K562 (cell line): Measurements from ENCODE around the gene HRAS. TPM values are rescaled to one million over a fixed set of nuclear protein-coding genes. Genes with fewer than 3 reads are reported as not detected.

Experiments
- CREM ChIP-seq: IDR thresholded peaks from 2 replicates; pipeline ENCODE4 v1.6.1; 2014; ENCODE audit warnings: antibody characterized with exemption, low read depth
- POLR2G ChIP-seq: fragments of 200-400 bp; formaldehyde crosslinking; IDR thresholded peaks from 2 replicates; pipeline ENCODE4 v1.6.1; 2017; ENCODE audit warnings: low read depth, mild to moderate bottlenecking, antibody characterized with exemption, low read length, moderate library complexity
- SPI1 ChIP-seq: IDR thresholded peaks from 2 replicates; pipeline ENCODE4 v1.6.1; 2011; ENCODE audit warnings: low read depth, low read length, control low read depth, borderline replicate concordance
- polyA plus RNA-seq, 8 experiments: library from polyadenylated mRNA; depleted of rRNA in 4 of 8; stranded (reverse) in 5 of 8; unstranded in 3 of 8; fragments of >200 nt; fragmentation: Nextera tagmentation in 2 of 8; fragmentation: Illumina TruSeq in 1 of 8; extraction: Ambion mirVana in 2 of 8; extraction: Trizol in 1 of 8; gene quantifications; 2 replicates each; pipeline versions ENCODE4 v1.2.1 to v1.2.3, GENCODE V29; 2011 to 2014; ENCODE audit warnings: inconsistent platforms in 1 of 8, missing spikeins in 1 of 8
- total RNA-seq, 7 experiments: library from RNA; depleted of rRNA in 6 of 7; stranded (reverse); fragments of >200 nt in 6 of 7; fragmentation: Illumina TruSeq in 2 of 7; extraction: Trizol in 2 of 7; gene quantifications; 2 replicates each; pipeline versions ENCODE4 v1.2.1 to v1.2.3, GENCODE V29; 2011 to 2021; ENCODE audit warnings: low replicate concordance in 1 of 7
- TF ChIP-seq, protein P1 (sequence below), 3 experiments: IDR thresholded peaks in 2 of 3; conservative IDR thresholded peaks in 1 of 3; 2 replicates each; pipeline ENCODE4 v1.5.1; 2011 to 2012; ENCODE audit warnings: low read length in 3 of 3, mild to moderate bottlenecking in 3 of 3, control low read depth in 2 of 3, improper control_type of control experiment in 1 of 3, inconsistent platforms in 1 of 3, low read depth in 1 of 3, mixed read lengths in 1 of 3, moderate library complexity in 1 of 3; ENCODE audit not compliant: insufficient read depth in 2 of 3
- TF ChIP-seq, protein P2 (sequence below): sonication (generic); formaldehyde crosslinking; IDR thresholded peaks from 2 replicates; pipeline ENCODE4 v1.8.1; 2023; ENCODE audit warnings: mild to moderate bottlenecking, missing genetic modification reagents

Gene HRAS
- total and polyA plus RNA-seq, 9 of the 15 experiments (the other 6 are each of a cell fraction or from before 2014, with no cell fraction given), result 2.8 to 73.5 (median 29.6) TPM

DNA sequence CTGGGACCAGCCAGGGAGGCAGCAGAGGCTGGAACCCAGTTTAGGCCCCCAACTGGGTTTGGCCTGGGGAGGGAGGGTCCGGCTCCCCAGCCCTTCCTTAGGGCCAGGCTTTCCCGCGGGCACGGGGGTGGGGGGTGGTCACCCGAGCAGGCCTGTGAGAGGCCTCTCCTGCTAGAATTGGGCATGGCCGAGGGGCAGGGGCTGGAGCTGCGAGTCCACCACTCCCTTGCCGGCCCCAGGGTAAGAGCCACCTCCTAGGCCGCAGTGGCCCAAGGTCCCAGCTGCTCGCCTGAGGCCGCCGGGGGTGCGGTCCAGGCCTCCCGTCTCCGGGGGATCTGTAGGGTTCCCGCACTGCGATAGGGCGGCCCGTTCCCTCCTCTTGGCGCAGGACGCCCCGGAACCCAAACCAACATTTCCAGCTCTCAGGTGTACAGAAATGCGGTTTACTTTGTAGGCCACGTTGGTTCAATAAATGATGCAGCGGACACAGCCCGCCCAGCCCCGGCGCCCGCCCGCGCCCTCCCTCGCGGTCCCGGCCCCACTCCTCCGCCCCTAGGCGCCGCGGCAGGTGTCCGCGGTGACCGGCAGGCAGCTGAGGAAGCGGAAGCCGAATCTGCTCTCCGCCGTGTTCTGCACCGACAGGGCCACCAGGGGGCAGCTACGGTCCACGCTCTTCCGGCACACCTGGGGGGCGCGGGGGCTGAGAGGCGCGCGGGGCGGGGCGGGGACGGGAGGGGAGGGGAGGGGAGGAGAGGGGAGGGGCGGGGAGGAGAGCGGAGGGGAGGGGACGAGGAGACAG lies 19.3 kb upstream of the HRAS start (continued):
- TF ChIP-seq, protein P1, sequence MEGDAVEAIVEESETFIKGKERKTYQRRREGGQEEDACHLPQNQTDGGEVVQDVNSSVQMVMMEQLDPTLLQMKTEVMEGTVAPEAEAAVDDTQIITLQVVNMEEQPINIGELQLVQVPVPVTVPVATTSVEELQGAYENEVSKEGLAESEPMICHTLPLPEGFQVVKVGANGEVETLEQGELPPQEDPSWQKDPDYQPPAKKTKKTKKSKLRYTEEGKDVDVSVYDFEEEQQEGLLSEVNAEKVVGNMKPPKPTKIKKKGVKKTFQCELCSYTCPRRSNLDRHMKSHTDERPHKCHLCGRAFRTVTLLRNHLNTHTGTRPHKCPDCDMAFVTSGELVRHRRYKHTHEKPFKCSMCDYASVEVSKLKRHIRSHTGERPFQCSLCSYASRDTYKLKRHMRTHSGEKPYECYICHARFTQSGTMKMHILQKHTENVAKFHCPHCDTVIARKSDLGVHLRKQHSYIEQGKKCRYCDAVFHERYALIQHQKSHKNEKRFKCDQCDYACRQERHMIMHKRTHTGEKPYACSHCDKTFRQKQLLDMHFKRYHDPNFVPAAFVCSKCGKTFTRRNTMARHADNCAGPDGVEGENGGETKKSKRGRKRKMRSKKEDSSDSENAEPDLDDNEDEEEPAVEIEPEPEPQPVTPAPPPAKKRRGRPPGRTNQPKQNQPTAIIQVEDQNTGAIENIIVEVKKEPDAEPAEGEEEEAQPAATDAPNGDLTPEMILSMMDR (IDR thresholded peaks at IDR 0.05 in 2 of 3, conservative IDR thresholded peaks at IDR 0.05 in 1 of 3; ENCODE audit: insufficient read depth in 2 of 3, low read depth in 1 of 3, low read length in 3 of 3), result peak in 2 of 3 experiments; percentile 62 to 74; a peak in 5 of 6 replicates
- TF ChIP-seq SPI1 (peak; percentile 49; the same call in 1 of the 2 replicates), POLR2G (peak; percentile 70), CREM (peak; percentile 56)
- TF ChIP-seq, protein P2, sequence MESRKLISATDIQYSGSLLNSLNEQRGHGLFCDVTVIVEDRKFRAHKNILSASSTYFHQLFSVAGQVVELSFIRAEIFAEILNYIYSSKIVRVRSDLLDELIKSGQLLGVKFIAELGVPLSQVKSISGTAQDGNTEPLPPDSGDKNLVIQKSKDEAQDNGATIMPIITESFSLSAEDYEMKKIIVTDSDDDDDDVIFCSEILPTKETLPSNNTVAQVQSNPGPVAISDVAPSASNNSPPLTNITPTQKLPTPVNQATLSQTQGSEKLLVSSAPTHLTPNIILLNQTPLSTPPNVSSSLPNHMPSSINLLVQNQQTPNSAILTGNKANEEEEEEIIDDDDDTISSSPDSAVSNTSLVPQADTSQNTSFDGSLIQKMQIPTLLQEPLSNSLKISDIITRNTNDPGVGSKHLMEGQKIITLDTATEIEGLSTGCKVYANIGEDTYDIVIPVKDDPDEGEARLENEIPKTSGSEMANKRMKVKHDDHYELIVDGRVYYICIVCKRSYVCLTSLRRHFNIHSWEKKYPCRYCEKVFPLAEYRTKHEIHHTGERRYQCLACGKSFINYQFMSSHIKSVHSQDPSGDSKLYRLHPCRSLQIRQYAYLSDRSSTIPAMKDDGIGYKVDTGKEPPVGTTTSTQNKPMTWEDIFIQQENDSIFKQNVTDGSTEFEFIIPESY (CRISPR knock-in tag), result peak; percentile 95
